RPMI8226 (cell line): ENCODE measurements around the gene CDV3.
"Not testable (repeated sequence)": the region's sequence is repeated elsewhere in the genome, so short reads cannot be mapped to it uniquely, and the experiment has no call there.

Experiments used
- DNase-seq: peaks from one replicate; pipeline ENCODE4 v3.0.0-alpha.2; 2015

Gene CDV3

GRCh38 chr3:133573629-133574194 lies at the start of gene CDV3:
CDV3 (plus strand) TSS chr3:133573686; CDS start chr3:133574045, 359 bp downstream.
- no peak for DNase-seq

- DNase-seq, result not testable (repeated sequence)
Observed at GRCh38 chr3:133523758-133524157, 49.7 kb upstream of the CDV3 start.

GRCh38 chr3:133525435-133525834 lies 48.1 kb upstream of the CDV3 start:
- DNase-seq, result peak; percentile 69

GRCh38 chr3:133527081-133527715 lies 46.3 kb upstream of the CDV3 start:
- DNase-seq, result peak; percentile 69

- no peak for DNase-seq
Observed at GRCh38 chr3:133529809-133530208, 43.7 kb upstream of the CDV3 start.

- no peak for DNase-seq
Observed at GRCh38 chr3:133531981-133532380, 41.5 kb upstream of the CDV3 start.

- no peak for DNase-seq
Observed at GRCh38 chr3:133532951-133533350, 40.5 kb upstream of the CDV3 start.

- peak; percentile 17 for DNase-seq
Observed at GRCh38 chr3:133535971-133536881, 37.3 kb upstream of the CDV3 start.

- not testable (repeated sequence) for DNase-seq
Observed at GRCh38 chr3:133537131-133537530, 36.4 kb upstream of the CDV3 start.

- DNase-seq, result no peak
Observed at GRCh38 chr3:133538154-133538553, 35.3 kb upstream of the CDV3 start.

- peak; percentile 59 for DNase-seq
Observed at GRCh38 chr3:133540896-133541674, 32.4 kb upstream of the CDV3 start.

GRCh38 chr3:133542871-133543270 lies 30.6 kb upstream of the CDV3 start:
- no peak for DNase-seq

GRCh38 chr3:133544983-133545382 lies 28.5 kb upstream of the CDV3 start:
- not testable (repeated sequence) for DNase-seq

GRCh38 chr3:133547432-133548041 lies 25.9 kb upstream of the CDV3 start:
- DNase-seq, result peak; percentile 79

GRCh38 chr3:133548090-133548489 lies 25.4 kb upstream of the CDV3 start:
- DNase-seq, result peak; percentile 79

GRCh38 chr3:133549565-133549964 lies 23.9 kb upstream of the CDV3 start:
- DNase-seq, result no peak

- DNase-seq, result not testable (repeated sequence)
Observed at GRCh38 chr3:133551589-133551988, 21.9 kb upstream of the CDV3 start.

- DNase-seq, result no peak
Observed at GRCh38 chr3:133561679-133562078, 11.8 kb upstream of the CDV3 start.

- DNase-seq, result no peak
Observed at GRCh38 chr3:133562376-133562775, 11.1 kb upstream of the CDV3 start.

- DNase-seq, result no peak
Observed at GRCh38 chr3:133563186-133563591, 10.3 kb upstream of the CDV3 start.

GRCh38 chr3:133563816-133564215 lies 9.7 kb upstream of the CDV3 start:
- DNase-seq, result no peak

GRCh38 chr3:133568294-133569014 lies 5.0 kb upstream of the CDV3 start:
- DNase-seq, result no peak
